GM19452 (cell line): Measurements from ENCODE around the gene DNTT.

Experiments
- ATAC-seq: cut with Tn5 transposase; IDR thresholded peaks from one replicate; pipeline ENCODE4 v1.9.1; 2021; ENCODE audit not compliant: unreplicated experiment

Gene DNTT

DNA sequence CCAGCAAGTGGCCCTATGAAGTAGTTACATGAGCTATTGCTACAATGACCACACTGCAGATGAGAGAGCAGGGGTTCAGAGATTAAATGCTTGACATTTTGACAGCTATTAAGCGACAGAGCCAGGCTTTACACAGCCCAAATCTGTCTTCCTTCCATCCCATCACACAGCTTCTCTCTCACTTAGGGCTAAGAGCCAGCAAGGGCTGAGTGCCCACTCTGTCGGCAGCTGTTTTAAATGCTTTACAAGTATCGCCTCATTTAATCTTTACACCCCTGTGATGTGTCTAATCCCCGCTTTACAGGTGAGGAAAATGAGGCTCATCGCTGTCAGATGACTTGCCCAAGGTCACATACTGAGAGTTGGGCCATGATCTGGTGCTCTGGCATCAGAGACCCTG lies 69.8 kb downstream of the DNTT start:
- no peak for ATAC-seq

DNA sequence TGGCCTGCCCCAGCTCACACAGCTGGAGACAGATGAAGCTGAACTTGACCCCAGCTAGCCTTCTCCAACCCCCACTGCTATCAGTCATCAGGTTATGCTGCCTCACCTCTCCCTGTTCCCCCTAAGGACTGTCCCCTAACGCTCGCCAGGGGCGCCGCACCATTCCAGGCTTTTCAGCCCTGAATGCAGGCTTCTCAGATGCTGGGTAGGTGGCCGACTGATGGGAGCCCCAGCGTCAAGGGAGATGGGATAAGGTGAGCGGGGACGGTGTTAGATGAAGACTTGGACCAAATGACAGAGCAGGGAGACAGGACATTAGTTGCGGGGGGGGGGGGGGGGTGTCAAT lies 70.4 kb downstream of the DNTT start:
- no peak for ATAC-seq

DNA sequence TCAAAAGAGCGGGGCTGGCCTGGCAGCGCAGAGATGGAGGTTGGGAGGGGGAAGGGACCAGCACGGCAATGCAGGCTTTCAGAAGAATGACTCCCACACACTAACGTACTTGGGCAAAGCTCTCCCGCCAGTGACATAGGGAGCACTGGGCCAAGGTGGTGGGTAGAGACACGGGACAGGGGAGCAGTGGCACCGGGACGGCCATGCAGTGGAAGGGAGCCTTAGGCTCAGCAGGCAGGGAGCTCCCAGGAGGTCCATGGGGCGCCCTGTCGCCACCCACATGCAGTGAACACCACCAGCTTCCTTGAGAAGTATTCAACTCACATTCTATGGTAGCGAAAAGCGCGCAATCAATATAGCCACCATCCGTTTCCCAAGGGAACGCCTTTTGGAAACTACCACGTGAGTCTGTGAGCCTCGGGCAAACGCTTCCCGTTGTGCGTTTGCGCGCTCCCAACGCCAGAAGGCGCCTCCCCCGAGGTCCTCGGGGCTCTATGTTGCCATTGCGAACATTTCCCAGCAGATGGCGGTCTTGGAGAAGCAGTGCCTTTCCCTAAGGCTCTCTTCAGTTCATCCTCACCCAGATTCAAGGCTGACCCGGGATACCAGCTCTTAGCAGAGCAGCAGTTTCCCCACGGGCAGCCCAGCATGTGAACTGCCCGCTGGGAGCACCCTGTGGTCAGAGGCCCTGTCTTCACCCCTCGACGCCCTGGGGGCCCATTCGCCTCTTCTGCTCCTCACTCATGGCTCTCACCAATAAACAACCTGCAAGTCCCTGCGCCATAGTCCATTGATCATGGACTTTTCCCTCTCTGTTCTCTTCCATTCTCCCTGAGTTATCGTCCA lies 71.0 kb downstream of the DNTT start:
- ATAC-seq = peak; percentile 79

DNA sequence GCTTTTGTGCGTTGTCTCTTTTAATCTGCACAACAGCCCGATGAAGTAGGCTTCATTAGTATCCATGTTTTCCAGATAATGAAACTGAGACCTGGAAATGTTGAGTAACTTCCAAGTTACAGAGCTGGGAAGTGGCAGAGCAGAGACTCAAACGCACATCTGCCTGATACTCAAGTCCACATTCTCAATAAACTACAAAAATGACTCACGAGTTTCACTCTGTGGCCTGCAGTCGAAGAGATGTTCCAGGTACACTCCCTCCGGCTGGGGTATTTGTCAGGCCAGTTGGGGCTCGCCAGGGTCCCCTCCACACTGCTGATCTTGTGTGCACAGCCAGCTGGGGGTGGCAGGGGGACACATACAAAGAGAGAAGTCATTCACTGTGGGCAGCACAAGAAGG lies 72.2 kb downstream of the DNTT start:
- no peak for ATAC-seq

DNA sequence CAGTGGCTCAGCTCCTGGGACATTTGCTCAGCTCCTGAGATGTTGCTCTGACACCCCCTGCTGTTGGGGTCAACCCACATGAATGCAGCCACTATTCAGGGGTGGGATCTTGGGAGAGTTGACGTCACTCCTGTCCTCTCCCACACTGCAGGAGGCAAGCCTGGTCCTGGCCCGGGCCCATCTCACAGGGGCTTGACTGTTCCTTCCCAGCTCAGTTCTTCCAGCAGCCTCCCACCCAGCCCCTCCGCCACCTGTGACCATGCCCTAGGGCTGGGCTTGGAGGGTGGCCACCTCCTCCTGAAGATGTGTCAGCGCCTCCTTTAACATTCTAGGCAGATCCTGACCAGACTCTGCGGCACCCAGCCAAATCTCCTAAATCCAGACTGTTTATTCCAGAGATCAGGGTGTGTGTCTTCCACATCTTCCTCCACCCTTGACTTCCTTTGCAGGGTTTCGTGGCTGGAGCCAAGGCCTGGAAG lies 73.6 kb downstream of the DNTT start:
- no peak for ATAC-seq

DNA sequence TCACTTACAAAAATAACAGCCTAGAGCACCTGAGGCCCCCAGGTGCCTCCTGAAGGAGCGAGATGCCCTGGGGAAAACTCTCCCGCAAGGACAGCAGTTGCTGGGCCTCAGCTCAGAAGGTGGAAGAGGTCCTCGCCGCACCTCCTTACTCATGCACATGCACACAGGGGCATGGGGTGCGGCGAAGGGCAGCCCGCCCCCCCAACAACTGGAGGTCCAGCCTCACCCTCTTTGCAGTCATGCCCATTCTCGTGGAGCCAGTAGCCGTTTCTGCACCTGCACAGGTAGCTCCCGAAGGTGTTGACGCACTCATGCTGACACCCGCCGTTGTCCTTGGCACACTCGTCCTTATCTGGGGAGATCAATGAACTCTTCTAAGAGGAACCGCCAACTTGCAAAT lies 74.5 kb downstream of the DNTT start:
- ATAC-seq = no peak

DNA sequence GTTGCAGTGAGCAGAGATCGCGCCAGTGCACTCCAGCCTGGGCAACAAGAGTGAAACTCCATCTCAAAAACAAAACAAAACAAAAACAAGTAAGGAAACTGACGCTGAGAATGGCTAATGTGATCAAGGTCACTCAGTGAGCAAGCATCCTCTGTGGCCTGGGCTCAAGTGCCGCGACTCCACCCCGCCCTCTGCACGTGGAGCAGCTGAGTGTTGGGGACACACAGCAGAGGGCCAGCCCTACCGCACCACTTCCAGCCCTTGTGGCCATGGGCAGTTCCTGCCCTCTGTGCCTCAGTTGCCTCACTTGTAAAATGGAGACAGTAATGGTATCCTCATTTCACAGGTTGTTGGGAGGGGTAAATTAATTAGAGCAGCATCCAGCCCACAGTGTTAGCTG lies 75.5 kb downstream of the DNTT start:
- ATAC-seq = no peak

DNA sequence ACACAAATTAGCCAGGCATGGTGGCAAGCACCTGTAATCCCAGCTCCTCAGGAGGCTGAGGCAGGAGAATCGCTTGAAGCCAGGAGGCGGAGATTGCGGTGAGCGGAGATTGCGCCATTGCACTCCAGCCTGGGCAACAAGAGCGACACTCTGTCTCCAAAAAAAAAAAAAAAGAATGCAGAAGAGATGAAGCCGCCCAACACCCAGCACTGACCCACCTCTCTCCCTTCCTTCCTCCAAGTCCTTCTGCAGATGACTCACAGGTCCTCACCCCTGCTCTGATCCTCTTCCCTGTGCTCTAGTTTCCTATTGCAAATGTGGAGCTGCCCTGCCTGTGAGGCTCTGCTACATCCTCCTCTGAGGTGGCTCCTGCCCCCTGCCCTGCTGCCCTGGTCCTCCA lies 76.6 kb downstream of the DNTT start:
- ATAC-seq = no peak

DNA sequence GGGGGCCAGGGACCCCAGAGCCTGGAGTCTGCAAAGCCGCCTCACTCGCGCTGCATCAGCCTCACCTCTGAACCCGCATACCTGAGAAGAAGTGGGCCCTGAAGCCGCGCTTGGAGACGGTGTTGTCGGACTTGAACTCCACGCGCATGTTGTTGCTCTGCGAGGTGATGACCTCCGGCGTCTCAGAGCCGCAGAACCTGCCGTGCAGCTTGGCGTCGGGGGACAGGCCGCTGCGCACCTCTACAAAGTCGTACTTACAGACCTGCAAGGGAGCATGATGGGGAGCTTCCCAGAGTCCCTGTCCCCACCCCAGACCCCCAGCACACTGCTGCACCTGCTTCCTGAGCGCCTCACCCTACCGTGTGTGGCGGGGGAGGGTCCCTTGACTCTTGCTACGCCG lies 80.3 kb downstream of the DNTT start:
- no peak for ATAC-seq

DNA sequence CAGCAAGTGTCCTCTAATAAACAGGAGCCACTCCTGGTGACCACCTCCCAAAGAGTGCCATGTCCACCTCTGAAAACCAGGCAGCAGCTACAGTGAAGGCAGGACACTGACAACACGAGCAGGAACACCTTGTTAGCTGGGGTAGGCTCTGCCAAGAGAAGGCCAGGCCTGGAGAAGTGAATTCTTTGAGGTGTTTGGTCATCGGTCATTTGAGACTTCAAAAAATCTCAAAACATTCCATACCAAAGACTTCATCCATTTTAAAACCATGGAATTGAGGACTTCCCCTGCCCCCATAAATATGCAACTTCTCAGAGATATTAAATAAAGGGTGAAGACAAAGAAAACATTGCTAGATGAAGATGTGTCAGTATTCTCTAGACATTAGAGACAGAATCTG lies 82.9 kb downstream of the DNTT start:
- no peak for ATAC-seq

DNA sequence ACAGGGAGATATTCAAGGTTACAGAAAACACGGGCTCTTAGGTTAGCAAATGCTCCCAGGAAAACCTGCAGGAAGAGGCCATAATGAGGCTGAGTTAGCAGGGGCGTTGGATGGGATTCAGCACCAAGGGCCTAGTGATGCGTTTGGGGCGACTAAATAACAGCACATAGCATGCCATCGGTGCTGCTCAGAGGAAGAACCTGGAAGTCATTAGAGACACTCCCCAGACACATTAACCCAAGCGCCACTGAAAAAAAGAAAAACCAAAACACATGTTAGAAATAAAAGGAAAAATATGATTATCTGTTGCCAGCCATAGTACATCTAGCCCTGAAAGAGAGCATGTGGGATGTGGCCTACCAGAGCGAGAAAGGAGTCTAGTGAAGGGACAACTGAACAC lies 83.4 kb downstream of the DNTT start:
- no peak for ATAC-seq
